Thymus (tissue), 11 donors: ENCODE measurements around the gene SLC38A9. TPM values are rescaled to one million over a fixed set of nuclear protein-coding genes. Genes with fewer than 3 reads are reported as not detected.
A peak's percentile ranks its signal among the peaks of the same experiment; 100 is the strongest.
"Not testable (repeated sequence)": the region's sequence is repeated elsewhere in the genome, so short reads cannot be mapped to it uniquely, and the experiment has no call there.

ENCODE experiments used
- DNase-seq, 9 donors: peaks; one replicate each; pipeline ENCODE4 v3.0.0-alpha.2; 2013; ENCODE audit warnings: low spot score in 9 of 9, low read depth in 6 of 9, missing footprints in 1 of 9
- H3K27ac ChIP-seq, 2 donors: one replicate each; pipeline ENCODE4 v1.5.1; 2013; ENCODE audit warnings: control low read depth in 1 of 2, low read depth in 1 of 2, low read length in 1 of 2, mild to moderate bottlenecking in 1 of 2, moderate library complexity in 1 of 2
- H3K27me3 ChIP-seq, 2 donors: one replicate each; pipeline ENCODE4 v1.5.1; 2013; ENCODE audit warnings: low read length in 1 of 2; ENCODE audit not compliant: control insufficient read depth in 2 of 2, insufficient read depth in 1 of 2
- H3K36me3 ChIP-seq, 2 donors: one replicate each; pipeline ENCODE4 v1.5.1; 2013; ENCODE audit warnings: low read length in 1 of 2, mild to moderate bottlenecking in 1 of 2, moderate library complexity in 1 of 2; ENCODE audit not compliant: control insufficient read depth in 2 of 2, insufficient read depth in 2 of 2
- H3K4me1 ChIP-seq, 2 donors: one replicate each; pipeline ENCODE4 v1.5.1; 2013; ENCODE audit warnings: low read length in 2 of 2; ENCODE audit not compliant: control insufficient read depth in 2 of 2, insufficient read depth in 2 of 2
- H3K4me3 ChIP-seq, 2 donors: one replicate each; pipeline ENCODE4 v1.5.1; 2013; ENCODE audit warnings: low read length in 2 of 2, control low read depth in 1 of 2, mild to moderate bottlenecking in 1 of 2
- H3K9me3 ChIP-seq, 2 donors: one replicate each; pipeline ENCODE4 v1.5.1; 2013; ENCODE audit warnings: low read length in 1 of 2, mild to moderate bottlenecking in 1 of 2; ENCODE audit not compliant: control insufficient read depth in 2 of 2, insufficient read depth in 1 of 2
- WGBS: extraction: QIAGEN DNeasy Blood & Tissue Kit; methylation state at CpG from one replicate; pipeline ENCODE4 v1.1.7; 2013; 5-methylcytosine and 5-hydroxymethylcytosine counted together
- polyA plus RNA-seq: library from polyadenylated mRNA; stranded (reverse); fragments of 200-250 nt; gene quantifications from one replicate; pipeline ENCODE4 v1.2.3, GENCODE V29; 2013
- total RNA-seq: library from RNA; stranded (reverse); fragments of 120-200 nt; gene quantifications from one replicate; pipeline ENCODE4 v1.2.4, GENCODE V29; 2013
- donor health status: healthy.

SLC38A9 gene
- total and polyA plus RNA-seq, 2 donors: 18.4 to 29.3 TPM

GRCh38 chr5:55620009-55620765 lies 91.9 kb downstream of the SLC38A9 start:
- H3K4me3 ChIP-seq: no peak overlapping the region
- no peaks in the 10 kb centered on the region for H3K4me1 ChIP-seq
- no peaks in the 10 kb centered on the region for H3K9me3 ChIP-seq
- WGBS: 97% methylated on average over 6 of the region's 6 CpGs
- no peak overlapping the region for H3K27ac ChIP-seq
- H3K27me3 ChIP-seq: no peaks in the 10 kb centered on the region
- no peak for DNase-seq
- H3K36me3 ChIP-seq: no peaks in the 10 kb centered on the region

GRCh38 chr5:55618318-55618717 lies 93.8 kb downstream of the SLC38A9 start:
- Histone ChIP-seq H3K27me3 (no peaks in the 10 kb centered on the region), H3K4me3 (no peak overlapping the region), H3K9me3 (peaks cover 0 to 4% of the 10 kb centered on the region in 2 donors), H3K4me1 (no peaks in the 10 kb centered on the region), H3K27ac (no peak overlapping the region), H3K36me3 (no peaks in the 10 kb centered on the region)
- WGBS: 97% methylated on average over 5 of the region's 5 CpGs
- DNase-seq: no peak

- DNase-seq: no peak
- H3K4me3 ChIP-seq: no peak overlapping the region
- WGBS: 97% methylated on average over 39 of the region's 39 CpGs
- H3K27ac ChIP-seq: no peak overlapping the region
- no peaks in the 10 kb centered on the region for H3K4me1 ChIP-seq
- H3K36me3 ChIP-seq: no peaks in the 10 kb centered on the region
- no peaks in the 10 kb centered on the region for H3K27me3 ChIP-seq
- peaks cover 0 to 7% of the 10 kb centered on the region in 2 donors for H3K9me3 ChIP-seq
Observed at GRCh38 chr5:55613112-55613868, 98.8 kb downstream of the SLC38A9 start.

GRCh38 chr5:55610542-55610941 lies 101.6 kb downstream of the SLC38A9 start:
- H3K27ac ChIP-seq: no peak overlapping the region
- no peaks in the 10 kb centered on the region for H3K36me3 ChIP-seq
- H3K9me3 ChIP-seq: peaks cover 0 to 7% of the 10 kb centered on the region in 2 donors
- no peaks in the 10 kb centered on the region for H3K27me3 ChIP-seq
- H3K4me1 ChIP-seq: no peaks in the 10 kb centered on the region
- no peak overlapping the region for H3K4me3 ChIP-seq
- DNase-seq: no peak

- Histone ChIP-seq H3K27me3 (no peaks in the 10 kb centered on the region), H3K4me1 (no peaks in the 10 kb centered on the region), H3K9me3 (peaks cover 0 to 7% of the 10 kb centered on the region in 2 donors), H3K4me3 (no peak overlapping the region), H3K36me3 (no peaks in the 10 kb centered on the region), H3K27ac (peak overlapping the region in 1 of 2 donors; percentile 64)
- 94% methylated on average over 1 of the region's 1 CpG for WGBS
- no peak for DNase-seq
Observed at GRCh38 chr5:55609413-55609812, 102.7 kb downstream of the SLC38A9 start.

- no peak for DNase-seq
- Histone ChIP-seq H3K27ac (peak overlapping the region in 1 of 2 donors; percentile 64), H3K27me3 (no peaks in the 10 kb centered on the region), H3K36me3 (no peaks in the 10 kb centered on the region), H3K4me1 (no peaks in the 10 kb centered on the region), H3K4me3 (no peak overlapping the region), H3K9me3 (peaks cover 0 to 7% of the 10 kb centered on the region in 2 donors)
- 66% methylated on average over 6 of the region's 6 CpGs for WGBS
Observed at GRCh38 chr5:55608595-55609349, 103.4 kb downstream of the SLC38A9 start.

GRCh38 chr5:55607309-55607708 lies 104.8 kb downstream of the SLC38A9 start:
- not testable (repeated sequence) for H3K9me3 ChIP-seq, H3K27me3 ChIP-seq, H3K27ac ChIP-seq, DNase-seq, H3K36me3 ChIP-seq, H3K4me1 ChIP-seq, H3K4me3 ChIP-seq
- 76% methylated on average over 5 of the region's 5 CpGs for WGBS

GRCh38 chr5:55604611-55605067 lies 107.5 kb downstream of the SLC38A9 start:
- no peak for DNase-seq
- 96% methylated on average over 7 of the region's 7 CpGs for WGBS
- H3K36me3 ChIP-seq: no peaks in the 10 kb centered on the region
- H3K27me3 ChIP-seq: no peaks in the 10 kb centered on the region
- no peak overlapping the region for H3K4me3 ChIP-seq
- no peak overlapping the region for H3K27ac ChIP-seq
- peaks cover 17 to 22% of the 10 kb centered on the region in 2 donors for H3K4me1 ChIP-seq
- H3K9me3 ChIP-seq: no peaks in the 10 kb centered on the region

- Histone ChIP-seq H3K9me3 (no peaks in the 10 kb centered on the region), H3K4me3 (no peak overlapping the region), H3K4me1 (peaks cover 17 to 25% of the 10 kb centered on the region in 2 donors), H3K27me3 (no peaks in the 10 kb centered on the region), H3K36me3 (no peaks in the 10 kb centered on the region), H3K27ac (no peak overlapping the region)
- 98% methylated on average over 5 of the region's 5 CpGs for WGBS
- no peak for DNase-seq
Observed at GRCh38 chr5:55603922-55604321, 108.2 kb downstream of the SLC38A9 start.
